ENCODE measurements around the gene BPIFA2.

The BPIFA2 gene

DNA sequence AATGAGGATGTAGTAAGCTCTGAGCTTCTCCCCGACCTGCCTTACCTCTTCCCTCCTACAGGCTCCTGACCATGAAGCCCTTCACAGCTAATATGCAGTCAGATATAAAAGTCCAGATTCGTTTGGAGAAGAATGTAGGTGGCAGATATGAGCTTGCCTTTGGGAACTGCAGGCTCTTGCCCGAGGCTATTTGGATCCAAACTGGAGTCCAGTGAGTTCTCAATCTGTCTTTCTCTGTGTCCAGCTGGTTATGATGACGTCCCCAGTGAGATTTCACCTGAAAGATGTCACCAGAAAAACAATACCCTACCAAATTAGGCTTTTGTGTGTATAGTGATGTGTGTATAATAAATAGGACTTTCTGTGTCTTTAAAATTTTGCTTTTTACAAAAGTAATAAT, 34.5 kb downstream of the BPIFA2 start:
- no peak for DNase-seq

DNA sequence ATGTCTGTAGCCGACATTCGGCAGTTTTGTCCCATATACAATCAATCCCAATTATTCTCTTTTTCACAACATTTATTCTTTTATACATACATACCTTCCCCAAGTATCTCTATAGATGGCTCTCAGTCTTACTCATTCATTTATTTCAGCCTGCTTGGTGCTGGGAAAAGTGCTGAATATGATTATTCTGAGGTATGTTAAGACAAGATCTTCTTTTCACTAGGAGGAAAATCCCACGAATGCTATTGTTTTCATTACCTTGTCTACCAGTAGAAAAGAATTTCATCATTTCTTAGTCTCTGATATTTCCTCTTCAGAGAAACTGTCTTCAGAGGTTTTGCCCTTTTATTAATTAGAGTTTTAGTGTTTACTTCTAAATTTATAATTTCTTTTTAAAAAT, 35.5 kb downstream of the BPIFA2 start:
- DNase-seq = no peak

DNA sequence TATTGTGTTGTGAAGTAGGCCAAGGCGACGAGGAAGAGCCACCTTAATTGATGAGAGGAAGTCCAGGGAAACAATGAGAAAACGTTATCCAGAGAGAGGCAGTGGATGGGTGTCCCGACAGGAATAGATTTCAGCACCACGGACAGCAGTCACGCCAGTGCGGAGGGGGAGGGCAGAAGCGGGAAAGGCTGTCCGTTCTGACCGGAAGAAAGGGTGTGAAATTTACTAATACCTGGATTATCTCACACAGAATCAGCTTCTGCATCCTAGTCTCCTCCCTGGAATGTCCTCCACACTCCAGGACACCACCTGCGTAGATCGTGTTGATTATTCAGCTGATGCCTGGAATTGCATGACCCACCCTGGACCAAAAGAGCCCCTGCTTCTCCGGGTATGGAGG, 41.8 kb downstream of the BPIFA2 start:
- no peak for DNase-seq

DNA sequence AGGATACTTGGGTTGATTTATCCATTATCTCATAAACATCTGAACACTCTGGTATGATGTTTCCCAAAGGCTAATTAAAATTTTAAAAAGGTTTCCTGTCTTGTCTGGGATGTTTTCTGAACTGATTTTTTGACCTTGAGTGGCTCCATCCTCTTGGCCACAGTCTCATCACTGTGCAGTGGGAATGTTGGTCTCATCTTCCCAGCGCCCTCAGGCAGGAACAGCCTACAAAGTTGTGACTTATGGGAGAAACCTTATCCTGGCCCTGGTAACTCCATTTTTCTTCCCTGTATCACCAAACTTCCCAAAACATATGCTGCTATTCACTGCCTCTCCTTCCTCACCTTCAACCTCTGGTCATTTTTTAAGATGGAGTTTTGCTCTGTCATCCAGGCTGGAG, 42.4 kb downstream of the BPIFA2 start:
- DNase-seq = no peak

DNA sequence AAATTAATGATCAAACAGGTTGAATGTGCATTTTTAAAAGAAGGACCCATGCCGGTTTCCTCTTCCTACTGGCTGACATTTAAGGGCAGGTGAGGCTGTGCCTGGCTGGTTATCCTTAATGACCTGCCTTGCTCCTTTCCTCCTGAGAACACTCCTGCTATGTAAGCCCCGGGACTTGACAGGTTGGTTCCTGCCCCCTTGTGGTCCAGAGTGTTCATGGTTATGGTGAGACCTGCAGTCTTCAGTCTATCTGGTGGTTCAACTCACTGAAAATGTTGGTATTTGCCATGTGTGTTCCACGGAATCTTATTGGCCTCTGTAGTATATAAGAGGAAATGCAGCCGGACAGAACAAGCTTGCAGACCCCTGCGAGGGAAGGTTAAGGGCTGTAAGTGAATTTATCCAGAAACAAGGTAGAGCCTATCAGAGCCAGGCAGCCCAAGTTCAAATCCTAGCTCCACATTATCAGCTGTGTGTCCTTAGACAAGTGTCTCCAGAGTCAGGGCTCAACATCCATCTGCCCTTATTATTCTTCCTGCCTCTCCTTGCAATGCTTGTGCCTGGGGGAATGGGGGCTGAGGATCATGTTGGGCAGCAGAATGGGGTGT, 44.0 kb downstream of the BPIFA2 start:
- no peak for DNase-seq

DNA sequence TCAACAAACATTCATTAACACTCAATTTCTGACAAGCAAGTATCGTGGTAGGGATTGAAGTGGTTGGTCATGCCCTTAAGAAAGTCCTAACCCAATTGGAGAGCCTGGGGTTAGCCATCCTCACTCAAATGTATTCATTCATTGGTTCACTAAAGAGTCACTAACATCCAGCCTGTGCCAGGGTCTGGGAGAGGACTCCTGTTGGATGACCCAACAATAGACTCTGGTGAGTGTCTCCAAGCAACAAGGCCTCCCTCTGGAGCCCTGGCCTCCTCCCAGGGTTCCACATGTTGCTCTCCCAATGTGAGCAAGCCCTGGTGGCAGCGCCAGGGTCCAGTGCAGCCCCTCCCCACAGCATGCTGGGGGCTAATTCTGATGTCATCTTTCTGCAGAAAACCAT, 49.1 kb downstream of the BPIFA2 start, which contains the start of gene BPIFA3:
BPIFA3 (plus strand) TSS at position 301 of the 400 bp plus-strand sequence. CDS start 185 bp downstream, outside the sequence.
- DNase-seq = no peak

DNA sequence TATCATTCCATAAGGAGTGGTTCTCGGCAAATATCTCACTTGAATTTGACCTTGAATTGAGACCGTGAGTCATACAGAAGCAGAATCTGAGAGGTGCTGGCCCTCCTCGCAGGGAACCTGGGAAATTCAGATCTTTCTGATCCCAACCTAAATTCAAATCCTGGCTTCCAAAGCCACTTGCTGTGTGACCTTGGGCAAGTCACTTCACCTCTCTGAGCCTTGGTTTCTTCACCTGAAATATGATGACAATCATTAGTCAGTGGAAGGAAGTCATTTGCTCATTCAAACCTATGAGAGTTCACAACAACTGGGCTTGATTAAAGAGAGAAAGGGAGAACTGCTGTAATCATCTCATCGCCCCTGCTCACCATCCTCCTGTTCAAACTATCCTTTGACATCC, 56.4 kb downstream of the BPIFA2 start:
- DNase-seq = no peak

DNA sequence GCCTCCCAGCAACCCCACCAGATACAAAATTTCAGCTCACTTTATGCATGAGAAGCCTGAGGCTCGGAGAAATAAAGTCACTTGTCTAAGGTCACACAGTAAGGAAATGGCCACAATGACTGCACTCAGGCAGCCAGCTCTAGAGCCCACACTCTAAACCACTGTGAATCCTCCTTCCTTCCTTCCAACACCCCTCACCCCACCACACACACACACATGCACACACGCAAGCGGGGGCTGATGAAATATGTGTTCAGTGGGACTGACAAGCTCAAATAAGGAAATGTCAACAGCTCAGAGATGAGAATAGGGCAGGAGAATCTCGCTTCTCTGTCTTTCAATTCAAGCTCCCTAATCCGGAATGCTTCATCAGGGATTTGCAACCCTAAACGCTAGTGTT, 61.9 kb downstream of the BPIFA2 start:
- DNase-seq = no peak

Data from activated gamma-delta T cell (primary cell).